ENCODE data around the gene JMJD1C.
"Not testable (repeated sequence)": the region's sequence is repeated elsewhere in the genome, so short reads cannot be mapped to it uniquely, and the experiment has no call there.

Gene JMJD1C

GRCh38 chr10:63383141-63383540 is 82.6 kb downstream of the JMJD1C start:
- no peak for DNase-seq (ENCODE audit: low read depth, low spot score)
- no CpG with 5 or more reads among the region's 1 CpG for WGBS (ENCODE audit: insufficient coverage, insufficient read length)
- no peak overlapping the region for H3K4me3 ChIP-seq (ENCODE audit: low read length)
- no peak overlapping the region for H3K27ac ChIP-seq (ENCODE audit: low read length)
- H3K4me1 ChIP-seq (ENCODE audit: control insufficient read depth, insufficient read depth, low read length): 0 out of 2 replicates have a peak, but pooled peaks cover 1% of the 10 kb centered on the region
- no peaks in the 10 kb centered on the region for H3K36me3 ChIP-seq (ENCODE audit: control insufficient read depth, insufficient read depth, low read length)
- H3K27me3 ChIP-seq (ENCODE audit: control insufficient read depth, insufficient read depth, low read length): no peaks in the 10 kb centered on the region
- H3K9me3 ChIP-seq (ENCODE audit: control insufficient read depth, insufficient read depth, low read length): no peaks in the 10 kb centered on the region

DNA sequence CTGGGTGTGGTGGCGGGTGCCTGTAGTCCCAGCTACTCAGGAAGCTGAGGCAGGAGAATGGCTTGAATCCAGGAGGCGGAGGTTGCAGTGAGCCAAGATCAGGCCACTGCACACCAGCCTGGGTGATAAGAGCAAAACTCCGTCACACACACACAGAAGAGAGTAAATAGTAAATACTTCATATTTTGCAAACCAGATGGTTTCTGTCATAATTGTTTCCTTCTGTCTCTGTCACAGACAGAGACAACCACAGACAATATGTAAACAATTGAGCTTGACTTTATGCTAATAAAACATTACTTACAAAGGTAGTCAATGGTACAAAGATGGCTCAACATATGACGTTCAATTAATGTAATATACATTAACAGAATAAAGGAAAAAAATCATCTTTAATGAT is 83.7 kb downstream of the JMJD1C start:
- no peak for DNase-seq (ENCODE audit: low read depth, low spot score)
- no CpG with 5 or more reads among the region's 4 CpGs for WGBS (ENCODE audit: insufficient coverage, insufficient read length)
- H3K27me3 ChIP-seq (ENCODE audit: control insufficient read depth, insufficient read depth, low read length): no peaks in the 10 kb centered on the region
- H3K36me3 ChIP-seq (ENCODE audit: control insufficient read depth, insufficient read depth, low read length): no peaks in the 10 kb centered on the region
- H3K9me3 ChIP-seq (ENCODE audit: control insufficient read depth, insufficient read depth, low read length): no peaks in the 10 kb centered on the region
- H3K27ac ChIP-seq (ENCODE audit: low read length): no peak overlapping the region
- H3K4me1 ChIP-seq (ENCODE audit: control insufficient read depth, insufficient read depth, low read length): 0 out of 2 replicates have a peak, but pooled peaks cover 1% of the 10 kb centered on the region
- H3K4me3 ChIP-seq (ENCODE audit: low read length): no peak overlapping the region

DNA sequence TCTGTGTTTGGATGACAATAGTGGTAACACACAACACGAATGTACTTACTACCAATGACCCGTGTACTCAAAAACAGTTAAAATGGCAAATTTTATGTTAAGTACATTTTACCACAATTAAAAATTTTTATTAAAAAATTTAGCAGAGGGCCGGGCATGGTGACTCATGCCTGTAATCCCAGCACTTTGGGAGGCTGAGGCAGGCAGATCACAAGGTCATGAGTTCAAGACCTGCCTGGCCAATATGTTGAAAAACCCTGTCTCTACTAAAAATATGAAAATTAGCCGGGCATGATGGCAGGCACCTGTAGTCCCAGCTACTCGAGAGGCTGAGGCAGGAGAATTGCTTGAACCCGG is 88.5 kb downstream of the JMJD1C start:
- H3K9me3 ChIP-seq (ENCODE audit: control insufficient read depth, insufficient read depth, low read length); H3K27me3 ChIP-seq (ENCODE audit: control insufficient read depth, insufficient read depth, low read length); H3K4me1 ChIP-seq (ENCODE audit: control insufficient read depth, insufficient read depth, low read length); H3K4me3 ChIP-seq (ENCODE audit: low read length); H3K27ac ChIP-seq (ENCODE audit: low read length); H3K36me3 ChIP-seq (ENCODE audit: control insufficient read depth, insufficient read depth, low read length); DNase-seq (ENCODE audit: low read depth, low spot score): not testable (repeated sequence)
- no CpG with 5 or more reads among the region's 6 CpGs for WGBS (ENCODE audit: insufficient coverage, insufficient read length)

GRCh38 chr10:63376560-63377304 is 89.0 kb downstream of the JMJD1C start:
- 0 out of 2 replicates have a peak, but pooled peaks cover 1% of the 10 kb centered on the region for H3K4me1 ChIP-seq (ENCODE audit: control insufficient read depth, insufficient read depth, low read length)
- no peaks in the 10 kb centered on the region for H3K36me3 ChIP-seq (ENCODE audit: control insufficient read depth, insufficient read depth, low read length)
- H3K27ac ChIP-seq (ENCODE audit: low read length): no peak overlapping the region
- WGBS (ENCODE audit: insufficient coverage, insufficient read length): no CpG with 5 or more reads among the region's 4 CpGs
- no peaks in the 10 kb centered on the region for H3K9me3 ChIP-seq (ENCODE audit: control insufficient read depth, insufficient read depth, low read length)
- no peak overlapping the region for H3K4me3 ChIP-seq (ENCODE audit: low read length)
- H3K27me3 ChIP-seq (ENCODE audit: control insufficient read depth, insufficient read depth, low read length): no peaks in the 10 kb centered on the region
- no peak for DNase-seq (ENCODE audit: low read depth, low spot score)

DNA sequence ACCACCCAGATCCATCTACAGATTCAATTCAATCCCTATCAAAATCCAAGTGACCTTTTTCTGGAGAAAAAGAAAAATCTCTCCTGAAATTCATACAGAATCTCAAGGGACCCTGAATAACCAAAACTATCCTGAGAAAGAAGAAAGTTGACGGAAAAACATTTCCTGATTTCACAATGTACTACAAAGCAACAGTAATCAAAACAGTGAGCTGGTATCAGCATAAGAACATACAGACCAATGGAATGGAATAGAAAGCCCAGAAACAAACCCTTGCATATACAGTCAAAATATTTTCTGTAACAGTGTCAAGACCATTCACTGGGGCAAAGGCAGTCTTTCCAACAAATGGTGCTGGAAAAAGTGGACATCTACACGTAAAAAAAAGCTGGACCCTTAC is 89.9 kb downstream of the JMJD1C start:
- Histone ChIP-seq H3K4me1 (ENCODE audit: control insufficient read depth, insufficient read depth, low read length) (0 out of 2 replicates have a peak, but pooled peaks cover 1% of the 10 kb centered on the region), H3K27ac (ENCODE audit: low read length) (no peak overlapping the region), H3K27me3 (ENCODE audit: control insufficient read depth, insufficient read depth, low read length) (no peaks in the 10 kb centered on the region), H3K4me3 (ENCODE audit: low read length) (no peak overlapping the region), H3K36me3 (ENCODE audit: control insufficient read depth, insufficient read depth, low read length) (no peaks in the 10 kb centered on the region), H3K9me3 (ENCODE audit: control insufficient read depth, insufficient read depth, low read length) (no peaks in the 10 kb centered on the region)
- no peak for DNase-seq (ENCODE audit: low read depth, low spot score)
- no CpG with 5 or more reads among the region's 2 CpGs for WGBS (ENCODE audit: insufficient coverage, insufficient read length)

- H3K27ac ChIP-seq (ENCODE audit: low read length): no peak overlapping the region
- no peaks in the 10 kb centered on the region for H3K9me3 ChIP-seq (ENCODE audit: control insufficient read depth, insufficient read depth, low read length)
- H3K36me3 ChIP-seq (ENCODE audit: control insufficient read depth, insufficient read depth, low read length): no peaks in the 10 kb centered on the region
- DNase-seq (ENCODE audit: low read depth, low spot score): no peak
- H3K4me3 ChIP-seq (ENCODE audit: low read length): no peak overlapping the region
- H3K27me3 ChIP-seq (ENCODE audit: control insufficient read depth, insufficient read depth, low read length): no peaks in the 10 kb centered on the region
- H3K4me1 ChIP-seq (ENCODE audit: control insufficient read depth, insufficient read depth, low read length): 0 out of 2 replicates have a peak, but pooled peaks cover 1% of the 10 kb centered on the region
- no CpG with 5 or more reads among the region's 5 CpGs for WGBS (ENCODE audit: insufficient coverage, insufficient read length)
Measured at GRCh38 chr10:63375458-63375857, 90.3 kb downstream of the JMJD1C start.

DNA sequence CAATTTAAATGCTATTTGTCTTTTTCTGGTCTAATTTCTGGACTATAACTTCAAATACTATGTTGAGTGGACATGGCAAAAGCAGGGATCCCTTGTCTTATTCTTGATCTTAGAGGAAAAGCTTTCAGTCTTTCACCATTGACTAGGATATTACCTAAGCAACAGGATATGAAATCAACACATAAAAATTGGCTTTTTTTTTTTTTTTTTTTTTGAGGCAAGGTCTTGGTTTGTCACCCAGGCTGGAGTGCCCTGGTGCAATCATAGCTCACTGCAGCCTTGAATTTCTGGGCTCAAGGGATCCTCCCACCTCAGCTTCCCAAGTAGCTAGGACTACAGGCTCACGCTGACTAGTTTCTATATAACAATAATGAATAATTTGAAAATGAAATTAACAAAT is 90.8 kb downstream of the JMJD1C start:
- no peak for DNase-seq (ENCODE audit: low read depth, low spot score)
- H3K4me3 ChIP-seq (ENCODE audit: low read length): no peak overlapping the region
- H3K27me3 ChIP-seq (ENCODE audit: control insufficient read depth, insufficient read depth, low read length): no peaks in the 10 kb centered on the region
- WGBS (ENCODE audit: insufficient coverage, insufficient read length): no CpG with 5 or more reads among the region's 1 CpG
- no peaks in the 10 kb centered on the region for H3K36me3 ChIP-seq (ENCODE audit: control insufficient read depth, insufficient read depth, low read length)
- no peaks in the 10 kb centered on the region for H3K9me3 ChIP-seq (ENCODE audit: control insufficient read depth, insufficient read depth, low read length)
- H3K4me1 ChIP-seq (ENCODE audit: control insufficient read depth, insufficient read depth, low read length): 0 out of 2 replicates have a peak, but pooled peaks cover 1% of the 10 kb centered on the region
- H3K27ac ChIP-seq (ENCODE audit: low read length): no peak overlapping the region

DNA sequence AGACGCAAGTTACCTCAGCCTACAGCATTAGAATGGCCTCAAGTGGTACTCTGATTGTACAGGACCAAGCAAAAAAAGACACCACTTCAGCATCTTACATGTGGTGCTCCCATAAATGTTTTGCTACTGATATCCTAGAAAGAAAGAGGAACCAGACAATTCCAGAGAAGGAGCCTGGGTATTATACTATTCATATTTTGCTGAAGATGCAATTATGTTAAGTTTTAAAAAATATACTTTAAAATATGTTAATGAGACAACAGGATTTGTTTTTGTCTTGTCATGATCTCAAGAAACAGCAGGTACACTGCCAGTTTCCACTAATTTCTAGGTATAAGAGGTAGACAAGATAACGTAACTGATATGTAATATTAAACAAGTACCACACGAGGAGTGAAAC is 92.6 kb downstream of the JMJD1C start:
- Histone ChIP-seq H3K27me3 (ENCODE audit: control insufficient read depth, insufficient read depth, low read length) (no peaks in the 10 kb centered on the region), H3K4me1 (ENCODE audit: control insufficient read depth, insufficient read depth, low read length) (peaks cover 1% of the 10 kb centered on the region; the same call in 1 of the 2 replicates), H3K4me3 (ENCODE audit: low read length) (no peak overlapping the region), H3K27ac (ENCODE audit: low read length) (no peak overlapping the region), H3K36me3 (ENCODE audit: control insufficient read depth, insufficient read depth, low read length) (no peaks in the 10 kb centered on the region), H3K9me3 (ENCODE audit: control insufficient read depth, insufficient read depth, low read length) (no peaks in the 10 kb centered on the region)
- WGBS (ENCODE audit: insufficient coverage, insufficient read length): no CpG with 5 or more reads among the region's 3 CpGs
- no peak for DNase-seq (ENCODE audit: low read depth, low spot score)

DNA sequence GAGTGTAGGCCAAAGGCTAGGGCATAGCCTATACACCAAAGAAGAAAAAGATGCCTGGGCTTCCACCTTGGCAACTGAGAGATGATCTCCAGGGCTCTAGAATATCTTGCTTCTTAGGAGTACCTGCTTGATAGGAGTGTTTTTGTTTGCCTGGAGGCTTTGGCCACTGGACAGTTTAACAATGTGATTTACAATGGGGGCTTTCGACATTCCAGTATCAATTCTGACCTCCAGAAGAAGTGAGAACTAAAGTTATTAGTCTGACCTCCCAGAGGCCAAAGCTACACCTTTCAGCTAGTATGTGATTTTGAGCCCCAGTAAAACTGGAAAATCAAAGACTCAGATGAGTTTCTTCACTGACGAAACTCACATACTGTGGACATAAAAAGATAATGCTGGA is 96.1 kb downstream of the JMJD1C start:
- Histone ChIP-seq H3K9me3 (ENCODE audit: control insufficient read depth, insufficient read depth, low read length) (no peaks in the 10 kb centered on the region), H3K36me3 (ENCODE audit: control insufficient read depth, insufficient read depth, low read length) (no peaks in the 10 kb centered on the region), H3K4me3 (ENCODE audit: low read length) (no peak overlapping the region), H3K27me3 (ENCODE audit: control insufficient read depth, insufficient read depth, low read length) (no peaks in the 10 kb centered on the region), H3K27ac (ENCODE audit: low read length) (no peak overlapping the region), H3K4me1 (ENCODE audit: control insufficient read depth, insufficient read depth, low read length) (peaks cover 2% of the 10 kb centered on the region)
- DNase-seq (ENCODE audit: low read depth, low spot score): no peak
- WGBS (ENCODE audit: insufficient coverage, insufficient read length): no CpG with 5 or more reads among the region's 2 CpGs

GRCh38 chr10:63368365-63368764 is 97.4 kb downstream of the JMJD1C start:
- Histone ChIP-seq H3K27me3 (ENCODE audit: control insufficient read depth, insufficient read depth, low read length) (no peaks in the 10 kb centered on the region), H3K36me3 (ENCODE audit: control insufficient read depth, insufficient read depth, low read length) (no peaks in the 10 kb centered on the region), H3K4me1 (ENCODE audit: control insufficient read depth, insufficient read depth, low read length) (peaks cover 2% of the 10 kb centered on the region), H3K4me3 (ENCODE audit: low read length) (no peak overlapping the region), H3K27ac (ENCODE audit: low read length) (no peak overlapping the region), H3K9me3 (ENCODE audit: control insufficient read depth, insufficient read depth, low read length) (no peaks in the 10 kb centered on the region)
- WGBS (ENCODE audit: insufficient coverage, insufficient read length): no CpG with 5 or more reads among the region's 4 CpGs
- no peak for DNase-seq (ENCODE audit: low read depth, low spot score)

- Histone ChIP-seq H3K27ac (ENCODE audit: low read length) (no peak overlapping the region), H3K9me3 (ENCODE audit: control insufficient read depth, insufficient read depth, low read length) (no peaks in the 10 kb centered on the region), H3K36me3 (ENCODE audit: control insufficient read depth, insufficient read depth, low read length) (no peaks in the 10 kb centered on the region), H3K4me3 (ENCODE audit: low read length) (no peak overlapping the region), H3K27me3 (ENCODE audit: control insufficient read depth, insufficient read depth, low read length) (no peaks in the 10 kb centered on the region), H3K4me1 (ENCODE audit: control insufficient read depth, insufficient read depth, low read length) (peaks cover 2% of the 10 kb centered on the region)
- WGBS (ENCODE audit: insufficient coverage, insufficient read length): no CpG with 5 or more reads among the region's 1 CpG
- no peak for DNase-seq (ENCODE audit: low read depth, low spot score)
Measured at GRCh38 chr10:63366933-63367332, 98.8 kb downstream of the JMJD1C start.
